Progenitor cell of endocrine pancreas (in vitro differentiated cells): ENCODE results near the gene KCNC4. TPM values are rescaled to one million over a fixed set of nuclear protein-coding genes. Genes with fewer than 3 reads are reported as not detected.

ENCODE experiments used
- DNase-seq: peaks from one replicate; pipeline ENCODE4 v3.0.0; 2021; ENCODE audit warnings: low spot score; ENCODE audit not compliant: unreplicated experiment
- H3K27ac Mint-ChIP-seq: 2 replicates; pipeline ENCODE4 v1.8.0; 2021; ENCODE audit warnings: mild to moderate bottlenecking, moderate library complexity, mixed read lengths
- H3K27me3 Mint-ChIP-seq: 2 replicates; pipeline ENCODE4 v1.8.0; 2021; ENCODE audit warnings: mixed read lengths
- H3K36me3 Mint-ChIP-seq: 2 replicates; pipeline ENCODE4 v1.8.0; 2022; ENCODE audit warnings: mixed read lengths; ENCODE audit not compliant: insufficient read depth
- H3K4me1 Mint-ChIP-seq: 2 replicates; pipeline ENCODE4 v1.8.0; 2021; ENCODE audit warnings: low read depth, mixed read lengths
- H3K4me3 Mint-ChIP-seq: 2 replicates; pipeline ENCODE4 v1.8.0; 2021; ENCODE audit warnings: low read depth, mild to moderate bottlenecking, moderate library complexity, mixed read lengths
- H3K9me3 Mint-ChIP-seq: 2 replicates; pipeline ENCODE4 v1.8.0; 2021; ENCODE audit warnings: low read depth, mixed read lengths
- total RNA-seq: library from RNA; stranded (reverse); gene quantifications from 2 replicates; pipeline ENCODE4 v1.2.1, GENCODE V29; 2021
- TF ChIP-seq, protein P1 (sequence below): fragments of 200-600 bp; sonication (generic); IDR thresholded peaks from one replicate; pipeline ENCODE4 v1.5.0; 2021; ENCODE audit warnings: antibody characterized with exemption, mild to moderate bottlenecking; ENCODE audit not compliant: unreplicated experiment

Gene KCNC4
- total RNA-seq, 1 donor from 2014 or later: 1.5 TPM

DNA sequence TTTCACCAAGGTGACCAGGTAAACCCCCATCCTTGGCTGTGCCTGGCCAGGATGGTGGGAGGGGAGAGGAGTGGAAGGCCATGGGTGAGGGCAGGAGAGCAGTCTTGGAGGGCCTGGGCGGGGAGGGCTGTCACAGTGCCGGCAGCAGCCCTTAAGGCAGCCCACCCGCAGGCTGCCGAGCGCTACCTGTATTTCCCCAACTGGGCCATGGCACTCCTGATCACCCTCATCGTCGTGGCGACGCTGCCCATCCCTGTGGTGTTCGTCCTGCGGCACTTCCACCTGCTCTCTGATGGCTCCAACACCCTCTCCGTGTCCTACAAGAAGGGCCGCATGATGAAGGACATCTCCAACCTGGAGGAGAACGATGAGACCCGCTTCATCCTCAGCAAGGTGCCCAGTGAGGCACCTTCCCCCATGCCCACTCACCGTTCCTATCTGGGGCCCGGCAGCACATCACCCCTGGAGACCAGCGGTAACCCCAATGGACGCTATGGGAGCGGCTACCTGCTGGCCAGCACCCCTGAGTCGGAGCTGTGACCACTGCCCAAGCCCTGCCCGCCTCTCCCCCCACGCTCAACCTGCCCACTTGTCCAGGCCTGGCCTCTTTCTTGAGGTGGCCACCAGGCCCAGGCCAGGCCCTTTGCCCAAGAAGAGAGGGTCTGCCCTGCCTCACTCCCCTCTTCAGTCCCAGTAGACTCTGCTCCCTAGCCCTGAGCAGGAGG lies 12.0 kb upstream of the KCNC4 start:
- TF ChIP-seq, protein P1, sequence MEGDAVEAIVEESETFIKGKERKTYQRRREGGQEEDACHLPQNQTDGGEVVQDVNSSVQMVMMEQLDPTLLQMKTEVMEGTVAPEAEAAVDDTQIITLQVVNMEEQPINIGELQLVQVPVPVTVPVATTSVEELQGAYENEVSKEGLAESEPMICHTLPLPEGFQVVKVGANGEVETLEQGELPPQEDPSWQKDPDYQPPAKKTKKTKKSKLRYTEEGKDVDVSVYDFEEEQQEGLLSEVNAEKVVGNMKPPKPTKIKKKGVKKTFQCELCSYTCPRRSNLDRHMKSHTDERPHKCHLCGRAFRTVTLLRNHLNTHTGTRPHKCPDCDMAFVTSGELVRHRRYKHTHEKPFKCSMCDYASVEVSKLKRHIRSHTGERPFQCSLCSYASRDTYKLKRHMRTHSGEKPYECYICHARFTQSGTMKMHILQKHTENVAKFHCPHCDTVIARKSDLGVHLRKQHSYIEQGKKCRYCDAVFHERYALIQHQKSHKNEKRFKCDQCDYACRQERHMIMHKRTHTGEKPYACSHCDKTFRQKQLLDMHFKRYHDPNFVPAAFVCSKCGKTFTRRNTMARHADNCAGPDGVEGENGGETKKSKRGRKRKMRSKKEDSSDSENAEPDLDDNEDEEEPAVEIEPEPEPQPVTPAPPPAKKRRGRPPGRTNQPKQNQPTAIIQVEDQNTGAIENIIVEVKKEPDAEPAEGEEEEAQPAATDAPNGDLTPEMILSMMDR: no peak
- no peak for DNase-seq
- Mint-ChIP-seq H3K4me1 (no peaks in the 10 kb centered on the region), H3K36me3 (no peaks in the 10 kb centered on the region), H3K27me3 (peaks cover 27% of the 10 kb centered on the region), H3K27ac (no peak overlapping the region), H3K4me3 (no peak overlapping the region), H3K9me3 (no peaks in the 10 kb centered on the region)

DNA sequence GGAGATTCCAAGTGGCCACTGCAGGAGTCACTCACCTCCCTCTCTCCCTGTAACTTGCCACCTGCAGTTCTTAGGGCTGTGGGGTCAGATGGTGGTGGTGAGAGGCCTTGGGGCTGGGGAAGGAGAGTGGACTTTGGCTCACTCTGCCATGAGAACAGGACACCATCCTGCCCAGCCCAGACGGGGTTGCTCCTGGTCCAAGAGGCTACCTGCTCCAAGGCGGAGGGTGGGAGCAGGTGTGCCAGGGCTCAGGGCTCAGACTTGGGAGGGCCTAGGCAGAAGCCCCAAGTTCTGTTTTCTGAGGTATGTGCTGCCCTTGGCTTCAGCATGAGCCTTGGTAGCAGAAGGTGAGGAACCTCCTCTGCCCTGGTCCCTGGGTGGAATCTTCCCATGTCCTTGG lies 11.4 kb upstream of the KCNC4 start:
- Mint-ChIP-seq H3K36me3 (no peaks in the 10 kb centered on the region), H3K9me3 (no peaks in the 10 kb centered on the region), H3K27me3 (peaks cover 25% of the 10 kb centered on the region), H3K4me1 (no peaks in the 10 kb centered on the region), H3K27ac (no peak overlapping the region), H3K4me3 (no peak overlapping the region)
- TF ChIP-seq, protein P1: no peak
- no peak for DNase-seq

DNA sequence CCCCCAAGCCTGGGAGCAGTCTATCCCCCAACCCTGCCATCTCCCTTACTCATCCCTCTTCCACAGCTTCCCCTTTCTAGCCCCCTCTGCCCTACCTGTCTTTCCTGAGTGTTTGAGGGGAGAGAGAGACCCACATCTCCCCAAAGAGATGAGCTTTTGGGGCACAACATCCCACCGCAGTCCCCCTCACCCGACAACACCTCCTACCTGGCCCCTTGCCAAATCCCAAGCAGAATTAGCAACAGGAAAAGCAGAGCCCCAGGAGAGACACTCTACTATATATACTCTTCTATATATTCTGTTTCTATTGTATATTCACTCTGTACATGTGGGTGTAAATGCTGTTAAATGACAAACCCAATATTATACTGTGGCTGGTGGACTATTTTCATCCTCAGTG lies 9.9 kb upstream of the KCNC4 start:
- Mint-ChIP-seq H3K27ac (no peak overlapping the region), H3K4me3 (no peak overlapping the region), H3K27me3 (peaks cover 39% of the 10 kb centered on the region), H3K36me3 (no peaks in the 10 kb centered on the region), H3K9me3 (no peaks in the 10 kb centered on the region), H3K4me1 (no peaks in the 10 kb centered on the region)
- TF ChIP-seq, protein P1: no peak
- DNase-seq: no peak

DNA sequence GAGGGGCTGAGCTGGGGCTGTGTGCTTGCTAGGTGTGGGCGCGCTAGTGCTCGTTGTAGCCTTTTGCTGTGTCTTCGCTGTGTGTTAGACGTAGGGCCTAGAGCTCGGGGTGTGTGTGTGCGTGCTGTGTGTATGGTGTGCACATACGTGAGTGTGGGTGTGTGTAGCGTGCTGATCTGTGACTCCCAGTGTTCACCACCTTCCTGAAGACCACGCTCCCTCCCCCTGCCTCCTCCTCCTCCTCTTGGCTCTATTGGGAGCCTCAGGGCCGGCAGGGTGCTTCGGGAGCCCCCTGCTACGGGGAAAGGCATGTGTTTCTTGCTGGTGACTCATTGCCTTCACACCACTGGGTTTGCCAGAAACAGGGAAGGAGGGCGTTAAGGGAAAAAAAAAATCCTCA lies 9.4 kb upstream of the KCNC4 start:
- TF ChIP-seq, protein P1: no peak
- H3K27me3 Mint-ChIP-seq: peaks cover 43% of the 10 kb centered on the region
- H3K36me3 Mint-ChIP-seq: no peaks in the 10 kb centered on the region
- no peaks in the 10 kb centered on the region for H3K4me1 Mint-ChIP-seq
- no peak overlapping the region for H3K4me3 Mint-ChIP-seq
- no peaks in the 10 kb centered on the region for H3K9me3 Mint-ChIP-seq
- no peak for DNase-seq
- H3K27ac Mint-ChIP-seq: no peak overlapping the region

DNA sequence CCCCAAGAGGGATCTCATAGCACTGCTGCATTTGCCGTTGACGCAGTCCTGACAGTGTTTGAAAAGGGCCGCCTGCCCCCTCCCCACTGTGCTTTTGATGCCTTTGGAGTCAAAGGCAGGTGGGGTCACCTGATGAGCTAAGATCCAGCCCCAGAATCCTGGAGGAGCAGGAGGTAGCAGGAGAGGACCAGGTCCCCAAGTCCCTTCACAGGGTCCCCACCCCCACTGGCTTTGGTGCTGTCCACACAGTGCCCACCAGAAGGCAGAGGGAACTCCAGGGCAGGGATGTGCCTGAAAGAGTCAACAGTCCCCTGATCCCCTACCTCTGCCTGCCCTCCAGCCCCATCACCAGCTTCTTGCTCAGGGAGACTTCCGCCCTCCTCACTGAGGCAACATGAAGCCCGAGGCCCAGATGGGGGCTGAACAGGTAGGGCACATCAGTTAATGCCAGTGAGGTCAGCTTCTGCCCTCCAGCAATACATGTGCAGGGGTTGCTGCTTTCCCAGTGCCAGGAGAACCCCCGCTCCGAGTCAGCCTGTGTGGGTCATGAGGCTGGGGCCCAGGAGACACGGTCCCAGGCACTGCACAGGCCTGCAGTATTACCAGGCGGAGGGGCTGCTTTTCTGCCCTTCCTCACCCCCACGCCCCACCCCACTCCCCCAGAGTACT lies 8.8 kb upstream of the KCNC4 start:
- no peak overlapping the region for H3K4me3 Mint-ChIP-seq
- H3K36me3 Mint-ChIP-seq: no peaks in the 10 kb centered on the region
- no peak overlapping the region for H3K27ac Mint-ChIP-seq
- TF ChIP-seq, protein P1: no peak
- no peaks in the 10 kb centered on the region for H3K4me1 Mint-ChIP-seq
- peaks cover 49% of the 10 kb centered on the region for H3K27me3 Mint-ChIP-seq
- no peaks in the 10 kb centered on the region for H3K9me3 Mint-ChIP-seq
- no peak for DNase-seq
